Measurements from ENCODE around the gene TPX2.
A peak's percentile ranks its signal among the peaks of the same experiment; 100 is the strongest.

The TPX2 gene

DNA sequence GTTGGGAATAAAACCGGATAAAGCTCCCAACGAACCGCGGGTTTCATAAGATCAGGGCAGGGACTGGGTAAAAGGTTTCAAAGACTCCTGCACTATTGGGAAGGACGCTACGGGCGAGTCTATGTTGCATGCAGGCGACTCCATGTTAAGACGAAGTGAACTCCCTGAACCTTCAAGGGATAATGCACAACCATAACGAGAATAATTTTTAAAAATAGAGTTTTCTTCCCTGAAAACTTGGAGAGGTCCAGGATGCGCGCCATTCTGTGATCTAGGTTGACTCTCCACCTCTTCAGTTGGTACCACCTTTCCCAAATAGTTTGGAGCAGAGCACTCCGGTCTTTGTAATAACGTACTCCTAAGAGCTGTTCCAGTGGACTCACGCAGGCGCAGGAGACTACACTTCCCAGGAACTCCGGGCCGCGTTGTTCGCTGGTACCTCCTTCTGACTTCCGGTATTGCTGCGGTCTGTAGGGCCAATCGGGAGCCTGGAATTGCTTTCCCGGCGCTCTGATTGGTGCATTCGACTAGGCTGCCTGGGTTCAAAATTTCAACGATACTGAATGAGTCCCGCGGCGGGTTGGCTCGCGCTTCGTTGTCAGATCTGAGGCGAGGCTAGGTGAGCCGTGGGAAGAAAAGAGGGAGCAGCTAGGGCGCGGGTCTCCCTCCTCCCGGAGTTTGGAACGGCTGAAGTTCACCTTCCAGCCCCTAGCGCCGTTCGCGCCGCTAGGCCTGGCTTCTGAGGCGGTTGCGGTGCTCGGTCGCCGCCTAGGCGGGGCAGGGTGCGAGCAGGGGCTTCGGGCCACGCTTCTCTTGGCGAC is at the start of gene TPX2:
Gene TPX2 (plus strand): TSS at position 562 of the 821 bp plus-strand sequence. CDS start 18,187 bp downstream, outside the sequence.
- TF ChIP-seq CTCF (IDR thresholded peaks at IDR 0.05; ENCODE audit: insufficient read depth, low read length, missing control alignments), result peak; percentile 12
- POLR2A ChIA-PET, result interaction anchor here (0.5 to 1.4 kb wide), 5 partner anchors 8 to 273 kb away, joined by 3 to 4 read pairs (median 3); partner anchors contain the start of gene ID1
- peak; percentile 83 for DNase-seq (ENCODE audit: low read depth, low spot score)
- peak within 1 kb of the TSS; percentile 97 for H3K4me3 ChIP-seq (ENCODE audit: low read depth, low read length)
- CTCF ChIA-PET, result interaction anchor here (0.8 to 3.8 kb wide), 13 partner anchors 12 to 178 kb away, joined by 3 to 46 read pairs (median 5); partner anchors contain the start of gene BCL2L1

DNA sequence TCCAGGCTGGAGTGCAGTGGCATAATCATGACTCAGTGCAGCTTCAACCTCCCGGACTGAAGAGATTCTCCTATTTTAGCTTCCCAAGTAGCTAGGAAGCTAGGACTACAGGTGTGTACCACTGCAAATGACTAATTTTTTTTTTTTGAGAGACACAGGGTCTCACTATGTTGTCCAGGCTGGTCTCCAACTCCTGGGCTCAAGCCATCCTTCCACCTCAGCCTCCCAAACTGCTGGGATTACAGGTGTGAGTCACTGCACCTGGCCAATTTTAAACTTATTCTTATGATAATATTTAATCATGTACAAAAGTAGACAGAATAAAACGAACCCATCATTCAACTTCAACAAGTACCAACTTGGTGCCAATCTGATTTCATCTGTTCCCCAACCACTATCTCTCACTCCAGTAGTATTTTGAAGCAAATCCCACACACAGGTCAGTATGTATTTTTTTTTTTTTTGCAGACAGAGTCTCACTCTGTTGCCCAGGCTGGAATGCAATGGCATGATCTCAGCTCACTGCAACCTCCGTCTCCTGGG is 48.9 kb upstream of the TPX2 start:
- no peak for DNase-seq (ENCODE audit: low read depth, low spot score)
- ChIA-PET CTCF (interaction anchor here (0.9 to 4.0 kb wide), 3 partner anchors 12 to 33 kb away, joined by 3 to 27 read pairs (median 26); partner anchors contain the start of gene BCL2L1), POLR2A (no interaction called here)
- TF ChIP-seq CTCF (IDR thresholded peaks at IDR 0.05; ENCODE audit: insufficient read depth, low read length, missing control alignments), result no peak
- H3K4me3 ChIP-seq (ENCODE audit: low read depth, low read length), result no peak overlapping the region

- DNase-seq (ENCODE audit: low read depth, low spot score), result peak; percentile 41
- no peak overlapping the region for H3K4me3 ChIP-seq (ENCODE audit: low read depth, low read length)
- ChIA-PET POLR2A (interaction anchor here (0.7 kb wide), 1 partner anchor 30 kb away, joined by 5 read pairs; no protein-coding TSS in a partner anchor), CTCF (interaction anchor here (1.5 to 4.0 kb wide), 6 partner anchors 8 to 78 kb away, joined by 4 to 27 read pairs (median 4); partner anchors contain the start of gene BCL2L1)
- no peak for TF ChIP-seq CTCF (IDR thresholded peaks at IDR 0.05; ENCODE audit: insufficient read depth, low read length, missing control alignments)
Measured at GRCh38 chr20:31691646-31692275, 47.3 kb upstream of the TPX2 start.

DNA sequence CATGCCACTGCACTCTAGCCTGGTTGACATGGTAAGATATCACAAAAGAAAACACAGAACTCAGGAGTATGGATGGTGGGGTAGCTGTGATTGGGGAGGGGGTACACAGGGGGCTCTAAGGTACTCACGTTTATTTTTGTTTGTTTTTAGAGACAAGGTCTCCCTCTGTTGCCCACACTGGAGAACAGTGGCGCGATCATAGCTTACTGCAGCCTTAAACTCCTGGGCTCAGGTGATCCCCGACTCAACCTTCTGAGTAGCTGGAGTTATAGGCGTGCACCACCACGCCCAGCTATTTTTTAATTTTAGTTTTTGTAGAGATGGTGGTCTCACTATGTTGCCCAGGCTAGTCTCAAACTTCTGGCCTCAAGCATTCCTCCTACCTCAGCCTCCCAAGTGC is 45.7 kb upstream of the TPX2 start:
- H3K4me3 ChIP-seq (ENCODE audit: low read depth, low read length), result no peak overlapping the region
- no peak for TF ChIP-seq CTCF (IDR thresholded peaks at IDR 0.05; ENCODE audit: insufficient read depth, low read length, missing control alignments)
- DNase-seq (ENCODE audit: low read depth, low spot score), result no peak
- POLR2A ChIA-PET, result interaction anchor here (0.6 kb wide), 1 partner anchor 19 kb away, joined by 4 read pairs; no protein-coding TSS in a partner anchor
- CTCF ChIA-PET, result interaction anchor here (0.6 to 4.0 kb wide), 8 partner anchors 9 to 124 kb away, joined by 3 to 27 read pairs (median 4); partner anchors contain the start of gene BCL2L1

GRCh38 chr20:31693987-31694661 is 45.0 kb upstream of the TPX2 start:
- DNase-seq (ENCODE audit: low read depth, low spot score), result no peak
- TF ChIP-seq CTCF (IDR thresholded peaks at IDR 0.05; ENCODE audit: insufficient read depth, low read length, missing control alignments), result no peak
- POLR2A ChIA-PET, result interaction anchor here (0.6 to 0.7 kb wide), 2 partner anchors 18 to 29 kb away, joined by 4 read pairs; no protein-coding TSS in a partner anchor
- no peak overlapping the region for H3K4me3 ChIP-seq (ENCODE audit: low read depth, low read length)
- CTCF ChIA-PET, result interaction anchor here (0.9 to 8.9 kb wide), 7 partner anchors 10 to 135 kb away, joined by 3 to 79 read pairs (median 4); partner anchors contain the start of gene BCL2L1
